K562 (cell line): ENCODE measurements around the gene CCDC78. TPM values are rescaled to one million over a fixed set of nuclear protein-coding genes. Genes with fewer than 3 reads are reported as not detected.
A peak's percentile ranks its signal among the peaks of the same experiment; 100 is the strongest.

Experiments
- ATAC-seq: fragments of 200-7000 bp; cut with Tn5 transposase; 3 replicates; pipeline ENCODE4 v1.9.1; 2020; ENCODE audit warnings: moderate library complexity
- BruUV-seq: library from RNA; stranded (reverse); fragments of 400-500 nt; replicated peaks from 2 replicates; lab custom pipeline; 2021; lab: Mats Ljungman, UMichigan
- CTCF ChIA-PET: fragments of 300-600 bp; formaldehyde crosslinking; extraction: SDS; loops from one replicate; lab custom pipeline; 2021; ENCODE audit warnings: low intra/inter-chr PET ratio; lab: Yijun Ruan, JAX
- POLR2A ChIA-PET: fragments of 300-600, 350-650 bp; sonication (Branson Sonifier 250); formaldehyde crosslinking; extraction: SDS; loops from one replicate; lab custom pipeline; 2021; ENCODE audit warnings: antibody characterized with exemption, inconsistent platforms; lab: Yijun Ruan, JAX
- DNase-seq, 4 experiments: peaks; one replicate each; pipeline versions ENCODE4 v3.0.0 to v3.0.0-alpha.2; 2011 to 2018; ENCODE audit warnings: low spot score in 3 of 4, mixed read lengths in 3 of 4; ENCODE audit errors: extremely low read depth in 1 of 4
- FAIRE-seq: peaks from 2 replicates; lab custom pipeline; 2011; peaks lifted over from hg19 to GRCh38; lab: Jason Lieb, UNC
- H2AFZ ChIP-seq: 2 replicates; pipeline ENCODE4 v1.6.0; 2011; ENCODE audit warnings: low read depth, low read length, control low read depth, inconsistent platforms
- H3K27ac ChIP-seq: fragments of 200-600 bp; 3 replicates; pipeline ENCODE4 v1.8.0; 2011; ENCODE audit warnings: low read depth, mild to moderate bottlenecking, control low read depth, inconsistent platforms, low read length, moderate library complexity, mixed read lengths; ENCODE audit errors: extremely low read depth
- H3K27me3 ChIP-seq, 2 experiments: fragments of 300-600 bp in 1 of 2; 2 replicates in 1 of 2; 3 replicates in 1 of 2; pipeline versions ENCODE4 v1.6.0 to v1.8.0; 2011; ENCODE audit warnings: inconsistent platforms in 2 of 2, low read length in 2 of 2, mild to moderate bottlenecking in 1 of 2, mixed read lengths in 1 of 2, moderate library complexity in 1 of 2; ENCODE audit not compliant: control insufficient read depth in 2 of 2, insufficient read depth in 2 of 2
- H3K36me3 ChIP-seq: fragments of 300-600 bp; 3 replicates; pipeline ENCODE4 v1.8.0; 2011; ENCODE audit warnings: mild to moderate bottlenecking, low read length, inconsistent platforms; ENCODE audit not compliant: control insufficient read depth, insufficient read depth
- H3K4me1 ChIP-seq, 2 experiments: fragments of 200-600 bp in 1 of 2; replicated peaks in 1 of 2; 2 replicates in 1 of 2; 3 replicates in 1 of 2; pipeline versions ENCODE4 v1.5.1 to v1.8.0; 2011; ENCODE audit warnings: inconsistent platforms in 2 of 2, low read length in 2 of 2, mild to moderate bottlenecking in 1 of 2, mixed read lengths in 1 of 2, moderate library complexity in 1 of 2; ENCODE audit not compliant: control insufficient read depth in 2 of 2, insufficient read depth in 2 of 2
- H3K4me2 ChIP-seq: 2 replicates; pipeline ENCODE4 v1.6.1; 2011; ENCODE audit warnings: low read length, control low read depth, inconsistent platforms, mixed read lengths; ENCODE audit not compliant: insufficient read depth
- H3K4me3 ChIP-seq: fragments of 200-600 bp; sonication (generic), shearing (Covaris generic); 2 replicates; pipeline ENCODE4 v1.5.1; 2016; ENCODE audit warnings: control low read depth, inconsistent platforms
- H3K79me2 ChIP-seq: fragments of 200-600 bp; 3 replicates; pipeline ENCODE4 v1.8.0; 2011; ENCODE audit warnings: low read length, inconsistent platforms; ENCODE audit not compliant: control insufficient read depth, insufficient read depth
- H3K9ac ChIP-seq, 2 experiments: 2 replicates each; pipeline versions ENCODE4 v1.6.0 to v1.6.1; 2011; ENCODE audit warnings: low read depth in 2 of 2, low read length in 2 of 2, control low read depth in 1 of 2, inconsistent platforms in 1 of 2, mild to moderate bottlenecking in 1 of 2, mixed read lengths in 1 of 2; ENCODE audit not compliant: insufficient read depth in 1 of 2
- H3K9me1 ChIP-seq: one replicate; pipeline ENCODE4 v1.6.0; 2011; ENCODE audit warnings: inconsistent platforms, mild to moderate bottlenecking, low read length, moderate library complexity; ENCODE audit not compliant: control insufficient read depth, insufficient read depth
- H3K9me3 ChIP-seq: replicated peaks from 2 replicates; pipeline ENCODE4 v1.5.1; 2011; ENCODE audit warnings: low read depth, low read length, inconsistent platforms; ENCODE audit not compliant: control insufficient read depth, insufficient read depth
- H4K20me1 ChIP-seq: replicated peaks from 2 replicates; pipeline ENCODE4 v1.6.1; 2011; ENCODE audit warnings: low read length, inconsistent platforms, mixed read lengths; ENCODE audit not compliant: control insufficient read depth, insufficient read depth
- ETS2 ChIP-seq: IDR thresholded peaks from 2 replicates; pipeline ENCODE4 v1.6.1; 2016; ENCODE audit warnings: borderline replicate concordance, missing genetic modification characterization, mild to moderate bottlenecking, moderate library complexity, missing compliant biosample characterization; ENCODE audit not compliant: poor library complexity, severe bottlenecking
- HDAC3 ChIP-seq: fragments of 450-650 bp; IDR thresholded peaks from 2 replicates; pipeline ENCODE4 v1.6.1; 2018; ENCODE audit warnings: borderline replicate concordance, mild to moderate bottlenecking, moderate library complexity; ENCODE audit not compliant: partially characterized antibody
- POLR2AphosphoS2 ChIP-seq: IDR thresholded peaks from 2 replicates; pipeline ENCODE4 v1.6.1; 2012; ENCODE audit warnings: low read length, improper control_type of control experiment
- SMARCE1 ChIP-seq: fragments of 450-650 bp; IDR thresholded peaks from 2 replicates; pipeline ENCODE4 v1.7.1; 2016; ENCODE audit warnings: mild to moderate bottlenecking
- ZNF12 ChIP-seq: sonication (generic); formaldehyde crosslinking; IDR thresholded peaks from 2 replicates; pipeline ENCODE4 v1.4.0; 2020; ENCODE audit warnings: mild to moderate bottlenecking, missing genetic modification reagents
- ZNF212 ChIP-seq: fragments of 450-650 bp; formaldehyde crosslinking; IDR thresholded peaks from 2 replicates; pipeline ENCODE4 v1.4.0; 2020; ENCODE audit warnings: mild to moderate bottlenecking
- ZNF551 ChIP-seq: fragments of 250-450 bp; sonication (Bioruptor Pico); IDR thresholded peaks from 2 replicates; pipeline ENCODE4 v1.5.0; 2021; ENCODE audit warnings: mild to moderate bottlenecking, moderate library complexity
- ZNF695 ChIP-seq: fragments of 450-650 bp; formaldehyde crosslinking; IDR thresholded peaks from 2 replicates; pipeline ENCODE4 v1.4.0; 2020; ENCODE audit warnings: mild to moderate bottlenecking, moderate library complexity
- WGBS: fragments of 100-300 bp; shearing (Covaris generic); methylation state at CpG from one replicate; pipeline ENCODE4 v1.1.6; 2016; ENCODE audit warnings: low coverage, mixed read lengths; ENCODE audit not compliant: insufficient coverage; ENCODE audit errors: missing lambda C conversion rate; 5-methylcytosine and 5-hydroxymethylcytosine counted together
- in situ Hi-C: fragments of 300-500 bp; cut with MboI; formaldehyde crosslinking; loops from 4 replicates; pipeline ENCODE4 v1.15.0; 2018; ENCODE audit warnings: inconsistent platforms, mixed read lengths
- intact Hi-C: fragments of 100-400 bp; cut with micrococcal nuclease; formaldehyde crosslinking; loops from 2 replicates; pipeline ENCODE4 v1.14.2; 2022
- polyA plus RNA-seq, 8 experiments: library from polyadenylated mRNA; depleted of rRNA in 4 of 8; stranded (reverse) in 5 of 8; unstranded in 3 of 8; fragments of >200 nt; fragmentation: Nextera tagmentation in 2 of 8; fragmentation: Illumina TruSeq in 1 of 8; extraction: Ambion mirVana in 2 of 8; extraction: Trizol in 1 of 8; gene quantifications; 2 replicates each; pipeline versions ENCODE4 v1.2.1 to v1.2.3, GENCODE V29; 2011 to 2014; ENCODE audit warnings: inconsistent platforms in 1 of 8, missing spikeins in 1 of 8
- total RNA-seq, 7 experiments: library from RNA; depleted of rRNA in 6 of 7; stranded (reverse); fragments of >200 nt in 6 of 7; fragmentation: Illumina TruSeq in 2 of 7; extraction: Trizol in 2 of 7; gene quantifications; 2 replicates each; pipeline versions ENCODE4 v1.2.1 to v1.2.3, GENCODE V29; 2011 to 2021; ENCODE audit warnings: low replicate concordance in 1 of 7

CCDC78 gene
- total and polyA plus RNA-seq, 9 of the 15 experiments (the other 6 are each of a cell fraction or from before 2014, with no cell fraction given) = 0.24 to 17.7 (median 2.9) TPM

DNA sequence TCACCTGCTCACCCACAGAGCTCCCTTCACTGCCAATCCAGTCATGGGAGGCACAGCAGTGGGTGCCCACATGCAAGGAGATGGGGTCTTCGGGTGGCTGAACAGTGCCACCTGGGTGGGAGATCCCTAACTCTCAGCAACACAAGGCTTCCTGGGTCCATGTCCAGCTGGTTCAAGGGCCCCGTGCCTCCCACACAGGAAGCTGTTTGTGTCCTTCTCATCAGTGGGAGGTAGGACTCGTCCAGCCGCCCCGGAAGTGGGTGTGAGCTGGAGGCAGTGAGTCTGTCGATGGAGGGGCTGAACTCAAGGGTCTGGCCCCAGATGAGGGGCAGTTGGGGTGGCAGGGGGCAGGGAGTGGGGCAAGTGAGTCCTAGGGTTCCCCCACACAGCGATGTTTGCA lies 22.2 kb downstream of the CCDC78 start:
- no peak overlapping the region for H3K4me2 ChIP-seq
- H3K4me3 ChIP-seq = no peak overlapping the region
- ChIA-PET CTCF (no interaction called here), POLR2A (interaction anchor here (0.6 to 1.4 kb wide), 3 partner anchors 17 to 107 kb away, joined by 3 to 5 read pairs (median 3); partner anchors contain the start of genes ANTKMT and CIAO3)
- H3K27me3 ChIP-seq = peaks cover 11 to 64% of the 10 kb centered on the region in 2 experiments; a peak in 4 of 5 replicates
- no peak overlapping the region for H3K27ac ChIP-seq
- no peaks in the 10 kb centered on the region for H3K36me3 ChIP-seq
- H3K4me1 ChIP-seq = peaks cover 0 to 67% of the 10 kb centered on the region in 2 experiments; a peak in 3 of 5 replicates
- no peaks in the 10 kb centered on the region for H3K79me2 ChIP-seq
- DNase-seq (no peak), FAIRE-seq (no peak), ATAC-seq (no peak)
- H4K20me1 ChIP-seq = peaks cover 39% of the 10 kb centered on the region
- in situ Hi-C loops (no loop called here), intact Hi-C loops (no loop called here)
- no TSS peak for BruUV-seq
- 11% methylated on average over 6 of the region's 7 CpGs for WGBS
- H3K9ac ChIP-seq = peak overlapping the region in 1 of 2 experiments; percentile 26; a peak in 1 of 4 replicates
- peaks cover 6% of the 10 kb centered on the region for H3K9me1 ChIP-seq
- H2AFZ ChIP-seq = no peak overlapping the region
- no peak for TF ChIP-seq SMARCE1
- no peak for TF ChIP-seq HDAC3
- TF ChIP-seq ZNF12 (CRISPR knock-in tag) = no peak
- no peak for TF ChIP-seq ZNF695
- no peak for TF ChIP-seq ZNF551 (CRISPR knock-in tag)
- TF ChIP-seq ETS2 (tag) = no peak
- TF ChIP-seq ZNF212 (CRISPR knock-in tag) = no peak
- no peak for TF ChIP-seq POLR2AphosphoS2
- no peaks in the 10 kb centered on the region for H3K9me3 ChIP-seq
